GM12878 (cell line): Measurements from ENCODE around the gene SLC39A2. TPM values are rescaled to one million over a fixed set of nuclear protein-coding genes. Genes with fewer than 3 reads are reported as not detected.

ENCODE experiments used
- ATAC-seq: fragments of 200-7000 bp; cut with Tn5 transposase; 3 replicates; pipeline ENCODE4 v1.9.1; 2020; ENCODE audit warnings: mild to moderate bottlenecking, moderate library complexity
- BruUV-seq: library from RNA; stranded (reverse); fragments of 400-500 nt; replicated peaks from 2 replicates; lab custom pipeline; 2021; lab: Mats Ljungman, UMichigan
- CTCF ChIA-PET: fragments of 300-600 bp; sonication (Branson Sonifier 250); formaldehyde crosslinking; extraction: SDS; loops from one replicate; lab custom pipeline; 2021; ENCODE audit warnings: inconsistent platforms; lab: Yijun Ruan, JAX
- POLR2A ChIA-PET: fragments of 350-600 bp; formaldehyde crosslinking; extraction: SDS; loops from one replicate; lab custom pipeline; 2021; ENCODE audit warnings: inconsistent platforms; lab: Charles Lee
- RAD21 ChIA-PET: fragments of 300-600 bp; sonication (Branson Sonifier 250); formaldehyde crosslinking; loops from one replicate; lab custom pipeline; 2023; ENCODE audit warnings: antibody characterized with exemption; ENCODE audit not compliant: unreplicated experiment; lab: Charles Lee
- SMC1A ChIA-PET: fragments of 300-600 bp; sonication (Branson Sonifier 250); formaldehyde crosslinking; loops from one replicate; lab custom pipeline; 2023; ENCODE audit not compliant: unreplicated experiment, uncharacterized antibody; lab: Charles Lee
- DNase-seq: peaks from one replicate; pipeline ENCODE4 v3.0.0-alpha.2; 2011; ENCODE audit warnings: low read depth, low spot score
- FAIRE-seq: peaks from 3 replicates; lab custom pipeline; 2011; peaks lifted over from hg19 to GRCh38; lab: Jason Lieb, UNC
- H2AFZ ChIP-seq: 2 replicates; pipeline ENCODE4 v1.6.0; 2011; ENCODE audit warnings: low read depth, low read length, control low read depth; ENCODE audit not compliant: control insufficient read depth
- H3K27ac ChIP-seq: 2 replicates; pipeline ENCODE4 v1.5.1; 2011; ENCODE audit warnings: control low read depth; ENCODE audit not compliant: control insufficient read depth, insufficient read depth
- H3K27me3 ChIP-seq, 2 experiments: replicated peaks in 1 of 2; 2 replicates each; pipeline versions ENCODE4 v1.6.0 to v1.6.1; 2011; ENCODE audit warnings: low read length in 1 of 2; ENCODE audit not compliant: control insufficient read depth in 2 of 2, insufficient read depth in 2 of 2
- H3K36me3 ChIP-seq, 2 experiments: 2 replicates each; pipeline ENCODE4 v1.5.1; 2011; ENCODE audit warnings: low read length in 1 of 2; ENCODE audit not compliant: control insufficient read depth in 2 of 2, insufficient read depth in 2 of 2
- H3K4me1 ChIP-seq: 2 replicates; pipeline ENCODE4 v1.6.1; 2011; ENCODE audit warnings: mild to moderate bottlenecking, low read length, moderate library complexity, mixed read lengths; ENCODE audit not compliant: control insufficient read depth, insufficient read depth
- H3K4me2 ChIP-seq: 2 replicates; pipeline ENCODE4 v1.6.0; 2011; ENCODE audit warnings: control low read depth; ENCODE audit not compliant: control insufficient read depth, insufficient read depth
- H3K4me3 ChIP-seq: fragments of 200-600 bp; sonication (generic); 2 replicates; pipeline ENCODE4 v1.5.1; 2016
- H3K79me2 ChIP-seq: 2 replicates; pipeline ENCODE4 v1.6.0; 2011; ENCODE audit warnings: low read length; ENCODE audit not compliant: control insufficient read depth, insufficient read depth
- H3K9ac ChIP-seq: 2 replicates; pipeline ENCODE4 v1.8.0; 2011; ENCODE audit warnings: low read length, control low read depth, mixed read lengths; ENCODE audit not compliant: control insufficient read depth, insufficient read depth
- H3K9me3 ChIP-seq: replicated peaks from 3 replicates; pipeline ENCODE4 v1.5.1; 2011; ENCODE audit warnings: mild to moderate bottlenecking, low read length; ENCODE audit not compliant: control insufficient read depth, insufficient read depth
- H4K20me1 ChIP-seq: 2 replicates; pipeline ENCODE4 v1.6.0; 2011; ENCODE audit not compliant: control insufficient read depth, insufficient read depth
- CBFB ChIP-seq: IDR thresholded peaks from 2 replicates; pipeline ENCODE4 v1.6.1; 2016; ENCODE audit warnings: antibody characterized with exemption, low read depth
- CBX5 ChIP-seq: sonication (generic); IDR thresholded peaks from 2 replicates; pipeline ENCODE4 v1.6.1; 2016; ENCODE audit warnings: low read depth, moderate library complexity, mild to moderate bottlenecking, inconsistent platforms
- CHD2 ChIP-seq: IDR thresholded peaks from 2 replicates; pipeline ENCODE4 v1.6.1; 2011; ENCODE audit warnings: low read depth, low read length, improper control_type of control experiment, borderline replicate concordance
- EED ChIP-seq: sonication (generic); IDR thresholded peaks from 2 replicates; pipeline ENCODE4 v1.6.1; 2016; ENCODE audit warnings: antibody characterized with exemption, low read depth
- EGR1 ChIP-seq, 2 experiments: IDR thresholded peaks; 1 replicate in 1 of 2; 2 replicates in 1 of 2; pipeline ENCODE4 v1.6.1; 2011 to 2012; ENCODE audit warnings: low read depth in 2 of 2, low read length in 2 of 2, borderline replicate concordance in 1 of 2, mild to moderate bottlenecking in 1 of 2, moderate library complexity in 1 of 2
- MAX ChIP-seq: IDR thresholded peaks from 2 replicates; pipeline ENCODE4 v1.6.1; 2012; ENCODE audit warnings: low read depth, low read length, improper control_type of control experiment
- MTA2 ChIP-seq: fragments of 450-650 bp; IDR thresholded peaks from 2 replicates; pipeline ENCODE4 v1.6.1; 2016; ENCODE audit warnings: low read depth, mild to moderate bottlenecking, moderate library complexity
- MYC ChIP-seq: IDR thresholded peaks from 2 replicates; pipeline ENCODE4 v1.6.1; 2011; ENCODE audit warnings: mild to moderate bottlenecking, low read length, moderate library complexity, inconsistent platforms; ENCODE audit not compliant: insufficient read depth, insufficient replicate concordance, insufficient read length, severe bottlenecking
- NFXL1 ChIP-seq: fragments of 450-650 bp; IDR thresholded peaks from 2 replicates; pipeline ENCODE4 v1.6.1; 2017; ENCODE audit warnings: antibody characterized with exemption, mild to moderate bottlenecking, borderline replicate concordance
- NR2C2 ChIP-seq: IDR thresholded peaks from 2 replicates; pipeline ENCODE4 v1.6.1; 2011; ENCODE audit warnings: borderline replicate concordance, low read depth; ENCODE audit not compliant: control insufficient read depth, insufficient read length
- POLR2AphosphoS5 ChIP-seq: IDR thresholded peaks from 2 replicates; pipeline ENCODE4 v1.6.1; 2011; ENCODE audit warnings: mild to moderate bottlenecking, low read length, inconsistent platforms
- SREBF1 ChIP-seq: IDR thresholded peaks from 2 replicates; pipeline ENCODE4 v1.6.1; 2012; ENCODE audit warnings: mild to moderate bottlenecking, low read length
- YY1 ChIP-seq: IDR thresholded peaks from 2 replicates; pipeline ENCODE4 v1.6.1; 2011; ENCODE audit warnings: low read depth, mild to moderate bottlenecking, low read length
- ZBED1 ChIP-seq: IDR thresholded peaks from 2 replicates; pipeline ENCODE4 v1.6.1; 2016; ENCODE audit warnings: borderline replicate concordance
- ZNF24 ChIP-seq: fragments of 450-650 bp; IDR thresholded peaks from 2 replicates; pipeline ENCODE4 v1.6.1; 2017; ENCODE audit warnings: antibody characterized with exemption, mild to moderate bottlenecking
- WGBS: methylation state at CpG from one replicate; pipeline ENCODE4 v1.1.6; 2016; ENCODE audit warnings: low lambda C conversion rate; ENCODE audit not compliant: insufficient replicate concordance, insufficient coverage; ENCODE audit errors: missing lambda C conversion rate; 5-methylcytosine and 5-hydroxymethylcytosine counted together
- in situ Hi-C: fragments of 300-500 bp; cut with MboI; formaldehyde crosslinking; loops from 9 replicates; pipeline ENCODE4 v1.14.3; 2018; ENCODE audit warnings: mixed read lengths
- intact Hi-C: fragments of 100-400 bp; cut with micrococcal nuclease; formaldehyde crosslinking; loops from one replicate; pipeline ENCODE4 v1.14.2; 2022; ENCODE audit not compliant: unreplicated experiment
- polyA plus RNA-seq, 11 experiments: library from polyadenylated mRNA; depleted of rRNA in 4 of 11; unstranded in 6 of 11; stranded (reverse) in 5 of 11; fragments of >200 nt; fragmentation: Nextera tagmentation in 4 of 11; fragmentation: Illumina TruSeq in 1 of 11; extraction: Ambion mirVana in 4 of 11; extraction: Trizol in 1 of 11; gene quantifications; 1 replicate in 1 of 11; 2 replicates in 10 of 11; pipeline versions ENCODE4 v1.2.1 to v1.2.3, GENCODE V29; 2011 to 2016; ENCODE audit warnings: inconsistent platforms in 2 of 11, missing spikeins in 2 of 11, low read depth in 1 of 11
- total RNA-seq, 4 experiments: library from RNA; depleted of rRNA in 3 of 4; stranded (reverse); fragments of >200 nt in 3 of 4; fragmentation: Illumina TruSeq in 1 of 4; extraction: Trizol in 1 of 4; gene quantifications; 2 replicates each; pipeline versions ENCODE4 v1.2.1 to v1.2.3, GENCODE V29; 2013 to 2021
- TF ChIP-seq, protein P1 (sequence below): fragments of 450-650 bp; IDR thresholded peaks from 2 replicates; pipeline ENCODE4 v1.6.1; 2017; ENCODE audit warnings: borderline replicate concordance

Gene SLC39A2
- total and polyA plus RNA-seq, 10 of the 15 experiments (the other 5 are each of a cell fraction or from before 2014, with no cell fraction given): 0.06 to 0.14 (median 0.11) TPM; not detected in 6

- no peak for DNase-seq
- H3K9ac ChIP-seq: no peak overlapping the region
- BruUV-seq: no TSS peak
- TF ChIP-seq SREBF1 (no peak), ZNF24 (no peak), EGR1 (IDR thresholded peaks at IDR 0.05; ENCODE audit: borderline replicate concordance in 1 of 2, low read depth in 2 of 2, low read length in 2 of 2) (no peak), POLR2AphosphoS5 (no peak), CBFB (no peak), YY1 (no peak)
- no peak overlapping the region for H3K4me3 ChIP-seq
- CTCF ChIA-PET: interaction anchor here (0.9 to 2.4 kb wide), 4 partner anchors 22 to 66 kb away, joined by 4 to 14 read pairs (median 5); no protein-coding TSS in a partner anchor
- 63% methylated on average over 7 of the region's 7 CpGs for WGBS
- intact Hi-C loops (no loop called here), in situ Hi-C loops (no loop called here)
- H3K79me2 ChIP-seq: no peaks in the 10 kb centered on the region
- FAIRE-seq: no peak
- no peaks in the 10 kb centered on the region for H3K9me3 ChIP-seq
- POLR2A ChIA-PET: no interaction called here
- H3K4me2 ChIP-seq: no peak overlapping the region
- H3K4me1 ChIP-seq: peaks cover 8% of the 10 kb centered on the region
- RAD21 ChIA-PET: interaction anchor here (1.4 kb wide), 1 partner anchor 18 kb away, joined by 3 read pairs; no protein-coding TSS in a partner anchor
- no peak overlapping the region for H2AFZ ChIP-seq
- SMC1A ChIA-PET: interaction anchor here (0.7 kb wide), 1 partner anchor 68 kb away, joined by 3 read pairs; no protein-coding TSS in a partner anchor
- H4K20me1 ChIP-seq: no peaks in the 10 kb centered on the region
- no peak overlapping the region for H3K27ac ChIP-seq
- no peak for ATAC-seq
- H3K27me3 ChIP-seq: peaks cover 0 to under 1% of the 10 kb centered on the region in 2 experiments; a peak in 1 of 4 replicates
- H3K36me3 ChIP-seq: no peaks in the 10 kb centered on the region
These were observed 37.7 kb downstream of the SLC39A2 start for GRCh38 chr14:21036751-21037150.

GRCh38 chr14:21037156-21037555 is 38.1 kb downstream of the SLC39A2 start:
- no TSS peak for BruUV-seq
- DNase-seq: no peak
- RAD21 ChIA-PET: interaction anchor here (0.8 kb wide), 1 partner anchor 22 kb away, joined by 4 read pairs; no protein-coding TSS in a partner anchor
- TF ChIP-seq ZBED1 (no peak), MYC (no peak), EED (no peak), CBX5 (no peak), MTA2 (no peak), NFXL1 (no peak), CHD2 (no peak), MAX (no peak), NR2C2 (no peak)
- TF ChIP-seq, protein P1, sequence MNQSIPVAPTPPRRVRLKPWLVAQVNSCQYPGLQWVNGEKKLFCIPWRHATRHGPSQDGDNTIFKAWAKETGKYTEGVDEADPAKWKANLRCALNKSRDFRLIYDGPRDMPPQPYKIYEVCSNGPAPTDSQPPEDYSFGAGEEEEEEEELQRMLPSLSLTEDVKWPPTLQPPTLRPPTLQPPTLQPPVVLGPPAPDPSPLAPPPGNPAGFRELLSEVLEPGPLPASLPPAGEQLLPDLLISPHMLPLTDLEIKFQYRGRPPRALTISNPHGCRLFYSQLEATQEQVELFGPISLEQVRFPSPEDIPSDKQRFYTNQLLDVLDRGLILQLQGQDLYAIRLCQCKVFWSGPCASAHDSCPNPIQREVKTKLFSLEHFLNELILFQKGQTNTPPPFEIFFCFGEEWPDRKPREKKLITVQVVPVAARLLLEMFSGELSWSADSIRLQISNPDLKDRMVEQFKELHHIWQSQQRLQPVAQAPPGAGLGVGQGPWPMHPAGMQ: no peak

More at GRCh38 chr14:21037156-21037555, 38.1 kb downstream of the SLC39A2 start:
- no peak overlapping the region for H2AFZ ChIP-seq
- ChIA-PET POLR2A (no interaction called here), SMC1A (no interaction called here), CTCF (interaction anchor here (2.0 kb wide), 1 partner anchor 30 kb away, joined by 4 read pairs; no protein-coding TSS in a partner anchor)
- H3K9ac ChIP-seq: no peak overlapping the region
- WGBS: 13% methylated on average over 3 of the region's 3 CpGs
- no peaks in the 10 kb centered on the region for H4K20me1 ChIP-seq
- no peaks in the 10 kb centered on the region for H3K36me3 ChIP-seq
- H3K4me2 ChIP-seq: no peak overlapping the region
- peaks cover 8% of the 10 kb centered on the region for H3K4me1 ChIP-seq
- intact Hi-C loops (no loop called here), in situ Hi-C loops (no loop called here)
- FAIRE-seq (no peak), ATAC-seq (no peak)
- H3K27me3 ChIP-seq: no peaks in the 10 kb centered on the region; a peak in 1 of 4 replicates
- H3K9me3 ChIP-seq: no peaks in the 10 kb centered on the region
- H3K27ac ChIP-seq: no peak overlapping the region
- no peak overlapping the region for H3K4me3 ChIP-seq
- no peaks in the 10 kb centered on the region for H3K79me2 ChIP-seq
